A549 (cell line): ENCODE results near the gene ATP5PO.

ENCODE experiments used
- CHD2 ChIP-seq: fragments of 150-350 bp; IDR thresholded peaks from 2 replicates; pipeline ENCODE4 v1.6.1; 2014; ENCODE audit warnings: low read length; ENCODE audit not compliant: partially characterized antibody
- EP300 ChIP-seq, 2 experiments: fragments of >200 bp; sonication (Bioruptor Twin); formaldehyde crosslinking; IDR thresholded peaks; 2 replicates in 1 of 2; 3 replicates in 1 of 2; pipeline ENCODE4 v1.6.1; 2016 to 2017
- HDAC2 ChIP-seq: fragments of 200-600 bp; sonication (generic); IDR thresholded peaks from 2 replicates; pipeline ENCODE4 v1.6.1; 2016
- JUN ChIP-seq, 2 experiments: fragments of >200 bp; sonication (Bioruptor Twin); formaldehyde crosslinking; IDR thresholded peaks; 2 replicates in 1 of 2; 3 replicates in 1 of 2; pipeline ENCODE4 v1.6.1; 2016 to 2017
- MAZ ChIP-seq: fragments of 150-350 bp; IDR thresholded peaks from 2 replicates; pipeline ENCODE4 v1.6.1; 2014; ENCODE audit warnings: antibody characterized with exemption, low read depth, low read length, borderline replicate concordance
- MYC ChIP-seq: IDR thresholded peaks from 2 replicates; pipeline ENCODE4 v1.6.1; 2012; ENCODE audit warnings: mild to moderate bottlenecking, inconsistent platforms, low read length, improper control_type of control experiment, borderline replicate concordance
- POLR2A ChIP-seq: IDR thresholded peaks from 2 replicates; pipeline ENCODE4 v1.6.1; 2012; ENCODE audit warnings: mild to moderate bottlenecking, low read length
- RAD21 ChIP-seq, 2 experiments: fragments of >200 bp in 1 of 2; sonication (Bioruptor Twin) in 1 of 2; formaldehyde crosslinking in 1 of 2; IDR thresholded peaks in 1 of 2; conservative IDR thresholded peaks in 1 of 2; 2 replicates in 1 of 2; 3 replicates in 1 of 2; pipeline ENCODE4 v1.6.1; 2012 to 2018; ENCODE audit warnings: inconsistent platforms in 1 of 2
- SREBF2 ChIP-seq: fragments of 450-650 bp; IDR thresholded peaks from 2 replicates; pipeline ENCODE4 v1.6.1; 2014; ENCODE audit warnings: mild to moderate bottlenecking, moderate library complexity
- TF ChIP-seq, protein P1 (sequence below): fragments of >200 bp; sonication (Bioruptor Twin); formaldehyde crosslinking; IDR thresholded peaks from 3 replicates; pipeline ENCODE4 v1.5.1; 2016
- TF ChIP-seq, protein P2 (sequence below): IDR thresholded peaks from 2 replicates; pipeline ENCODE4 v1.6.1; 2012

DNA sequence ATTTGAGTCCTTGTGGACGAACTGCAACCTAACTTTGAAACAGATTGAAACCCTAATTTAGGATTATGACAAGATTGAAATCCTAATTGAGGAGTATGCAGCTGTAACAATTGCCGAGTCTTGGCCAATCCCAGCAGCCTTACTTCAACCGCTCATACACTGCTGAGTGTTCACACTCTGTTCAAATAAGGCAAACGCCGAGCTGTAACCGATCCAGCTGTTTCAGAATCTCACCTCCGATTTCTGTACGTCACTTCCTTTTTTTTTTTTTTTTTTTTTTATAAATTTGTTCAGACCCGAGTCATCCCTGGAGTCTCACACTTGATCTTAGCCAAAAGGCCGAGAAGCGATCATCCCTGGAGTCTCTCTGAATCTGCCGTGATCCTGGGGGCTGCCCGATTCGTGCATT lies 22.3 kb upstream of the ATP5PO start:
- TF ChIP-seq, protein P1, sequence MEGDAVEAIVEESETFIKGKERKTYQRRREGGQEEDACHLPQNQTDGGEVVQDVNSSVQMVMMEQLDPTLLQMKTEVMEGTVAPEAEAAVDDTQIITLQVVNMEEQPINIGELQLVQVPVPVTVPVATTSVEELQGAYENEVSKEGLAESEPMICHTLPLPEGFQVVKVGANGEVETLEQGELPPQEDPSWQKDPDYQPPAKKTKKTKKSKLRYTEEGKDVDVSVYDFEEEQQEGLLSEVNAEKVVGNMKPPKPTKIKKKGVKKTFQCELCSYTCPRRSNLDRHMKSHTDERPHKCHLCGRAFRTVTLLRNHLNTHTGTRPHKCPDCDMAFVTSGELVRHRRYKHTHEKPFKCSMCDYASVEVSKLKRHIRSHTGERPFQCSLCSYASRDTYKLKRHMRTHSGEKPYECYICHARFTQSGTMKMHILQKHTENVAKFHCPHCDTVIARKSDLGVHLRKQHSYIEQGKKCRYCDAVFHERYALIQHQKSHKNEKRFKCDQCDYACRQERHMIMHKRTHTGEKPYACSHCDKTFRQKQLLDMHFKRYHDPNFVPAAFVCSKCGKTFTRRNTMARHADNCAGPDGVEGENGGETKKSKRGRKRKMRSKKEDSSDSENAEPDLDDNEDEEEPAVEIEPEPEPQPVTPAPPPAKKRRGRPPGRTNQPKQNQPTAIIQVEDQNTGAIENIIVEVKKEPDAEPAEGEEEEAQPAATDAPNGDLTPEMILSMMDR: no peak
- no peak for TF ChIP-seq RAD21 (conservative IDR thresholded peaks at IDR 0.05 in 1 of 2, IDR thresholded peaks at IDR 0.05 in 1 of 2)
- TF ChIP-seq, protein P2, sequence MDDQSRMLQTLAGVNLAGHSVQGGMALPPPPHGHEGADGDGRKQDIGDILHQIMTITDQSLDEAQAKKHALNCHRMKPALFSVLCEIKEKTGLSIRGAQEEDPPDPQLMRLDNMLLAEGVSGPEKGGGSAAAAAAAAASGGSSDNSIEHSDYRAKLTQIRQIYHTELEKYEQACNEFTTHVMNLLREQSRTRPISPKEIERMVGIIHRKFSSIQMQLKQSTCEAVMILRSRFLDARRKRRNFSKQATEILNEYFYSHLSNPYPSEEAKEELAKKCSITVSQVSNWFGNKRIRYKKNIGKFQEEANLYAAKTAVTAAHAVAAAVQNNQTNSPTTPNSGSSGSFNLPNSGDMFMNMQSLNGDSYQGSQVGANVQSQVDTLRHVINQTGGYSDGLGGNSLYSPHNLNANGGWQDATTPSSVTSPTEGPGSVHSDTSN: no peak
- no peak for TF ChIP-seq MYC
- TF ChIP-seq POLR2A: no peak
- no peak for TF ChIP-seq HDAC2
- no peak for TF ChIP-seq JUN (IDR thresholded peaks at IDR 0.05)
- no peak for TF ChIP-seq EP300 (IDR thresholded peaks at IDR 0.05)
- TF ChIP-seq SREBF2: no peak
- TF ChIP-seq MAZ: no peak
- TF ChIP-seq CHD2: no peak
